ENCODE results near the gene REXO1. TPM values are rescaled to one million over a fixed set of nuclear protein-coding genes. Genes with fewer than 3 reads are reported as not detected.

REXO1 gene
- total and polyA plus RNA-seq, 2 experiments from 2014 or later = 20.2 to 90.1 TPM

- no peak for TF ChIP-seq NANOG (IDR thresholded peaks at IDR 0.05; ENCODE audit: borderline replicate concordance)
- no peak for TF ChIP-seq EZH2 (IDR thresholded peaks at IDR 0.05; ENCODE audit: low read depth, unreplicated experiment)
- TF ChIP-seq CTCF (conservative IDR thresholded peaks at IDR 0.05; ENCODE audit: low read depth in 2 of 2) = no peak
- TF ChIP-seq POLR2AphosphoS5 (IDR thresholded peaks at IDR 0.05; ENCODE audit: low read depth) = no peak
- TF ChIP-seq ZNF331 (CRISPR knock-in tag; IDR thresholded peaks at IDR 0.05; ENCODE audit: low read depth) = no peak
- no peak for TF ChIP-seq STAT1 (IDR thresholded peaks at IDR 0.05; ENCODE audit: unreplicated experiment)
- TF ChIP-seq REST (IDR thresholded peaks at IDR 0.05; ENCODE audit: unreplicated experiment) = no peak
- TF ChIP-seq CREB1 (CRISPR knock-in tag; IDR thresholded peaks at IDR 0.05; ENCODE audit: low read depth) = no peak
- no peak for TF ChIP-seq EZH2phosphoT487 (IDR thresholded peaks at IDR 0.05; ENCODE audit: unreplicated experiment)
- no peak for TF ChIP-seq ZNF462 (CRISPR knock-in tag; IDR thresholded peaks at IDR 0.05)
- TF ChIP-seq JUNB (IDR thresholded peaks at IDR 0.05; ENCODE audit: unreplicated experiment) = no peak
- no peak for TF ChIP-seq ETS1 (IDR thresholded peaks at IDR 0.05)
- TF ChIP-seq ZNF114 (CRISPR knock-in tag; IDR thresholded peaks at IDR 0.05) = no peak
- H2AFZ ChIP-seq = no peak overlapping the region
- Mint-ChIP-seq H3K4me1 (peaks cover 31% of the 10 kb centered on the region), H3K27me3 (ENCODE audit: insufficient read depth, low read depth, poor library complexity) (peaks cover 11% of the 10 kb centered on the region), H3K4me3 (peak overlapping the region; percentile 91), H3K27ac (no peak overlapping the region), H3K9me3 (no peaks in the 10 kb centered on the region; the same call in 2 of the 3 replicates), H3K36me3 (ENCODE audit: low read depth) (no peaks in the 10 kb centered on the region; the same call in 2 of the 3 replicates)
- ATAC-seq (no peak), DNase-seq (ENCODE audit: low spot score) (no peak)
- H3K36me3 ChIP-seq (ENCODE audit: insufficient read depth) = no peaks in the 10 kb centered on the region
- H3K27me3 ChIP-seq (ENCODE audit: insufficient read depth) = no peaks in the 10 kb centered on the region
- H3F3A ChIP-seq (replicated peaks; ENCODE audit: low read depth) = peaks cover 5% of the 10 kb centered on the region
- H3K4me2 ChIP-seq = peak overlapping the region; percentile 98
- H3K27ac ChIP-seq (ENCODE audit: low read depth) = no peak overlapping the region
- peaks cover 14% of the 10 kb centered on the region; the same call in 1 of the 2 replicates for H3K4me1 ChIP-seq (ENCODE audit: insufficient read depth)
- H4K20me1 ChIP-seq (replicated peaks; ENCODE audit: insufficient read depth) = peaks cover 16% of the 10 kb centered on the region
- peaks cover 27% of the 10 kb centered on the region for H3K79me2 ChIP-seq (replicated peaks; ENCODE audit: insufficient read depth)
- H3K9me2 ChIP-seq (ENCODE audit: insufficient read depth) = no peaks in the 10 kb centered on the region
- H3K4me3 ChIP-seq = peak overlapping the region; percentile 89
Measured at GRCh38 chr19:1883784-1884183, 35.5 kb upstream of the REXO1 start.
